K562 (cell line): Measurements from ENCODE around the gene NR2F2. TPM values are rescaled to one million over a fixed set of nuclear protein-coding genes. Genes with fewer than 3 reads are reported as not detected.
A peak's percentile ranks its signal among the peaks of the same experiment; 100 is the strongest.

Experiments
- ATAC-seq: fragments of 200-7000 bp; cut with Tn5 transposase; 3 replicates; pipeline ENCODE4 v1.9.1; 2020; ENCODE audit warnings: moderate library complexity
- BruUV-seq: library from RNA; stranded (reverse); fragments of 400-500 nt; replicated peaks from 2 replicates; lab custom pipeline; 2021; lab: Mats Ljungman, UMichigan
- CTCF ChIA-PET: fragments of 300-600 bp; formaldehyde crosslinking; extraction: SDS; loops from one replicate; lab custom pipeline; 2021; ENCODE audit warnings: low intra/inter-chr PET ratio; lab: Yijun Ruan, JAX
- POLR2A ChIA-PET: fragments of 300-600, 350-650 bp; sonication (Branson Sonifier 250); formaldehyde crosslinking; extraction: SDS; loops from one replicate; lab custom pipeline; 2021; ENCODE audit warnings: antibody characterized with exemption, inconsistent platforms; lab: Yijun Ruan, JAX
- DNase-seq, 4 experiments: peaks; one replicate each; pipeline versions ENCODE4 v3.0.0 to v3.0.0-alpha.2; 2011 to 2018; ENCODE audit warnings: low spot score in 3 of 4, mixed read lengths in 3 of 4; ENCODE audit errors: extremely low read depth in 1 of 4
- FAIRE-seq: peaks from 2 replicates; lab custom pipeline; 2011; peaks lifted over from hg19 to GRCh38; lab: Jason Lieb, UNC
- H2AFZ ChIP-seq: 2 replicates; pipeline ENCODE4 v1.6.0; 2011; ENCODE audit warnings: low read depth, low read length, control low read depth, inconsistent platforms
- H3K27ac ChIP-seq: fragments of 200-600 bp; 3 replicates; pipeline ENCODE4 v1.8.0; 2011; ENCODE audit warnings: low read depth, mild to moderate bottlenecking, control low read depth, inconsistent platforms, low read length, moderate library complexity, mixed read lengths; ENCODE audit errors: extremely low read depth
- H3K27me3 ChIP-seq, 2 experiments: fragments of 300-600 bp in 1 of 2; 2 replicates in 1 of 2; 3 replicates in 1 of 2; pipeline versions ENCODE4 v1.6.0 to v1.8.0; 2011; ENCODE audit warnings: inconsistent platforms in 2 of 2, low read length in 2 of 2, mild to moderate bottlenecking in 1 of 2, mixed read lengths in 1 of 2, moderate library complexity in 1 of 2; ENCODE audit not compliant: control insufficient read depth in 2 of 2, insufficient read depth in 2 of 2
- H3K36me3 ChIP-seq: fragments of 300-600 bp; 3 replicates; pipeline ENCODE4 v1.8.0; 2011; ENCODE audit warnings: mild to moderate bottlenecking, low read length, inconsistent platforms; ENCODE audit not compliant: control insufficient read depth, insufficient read depth
- H3K4me1 ChIP-seq, 2 experiments: fragments of 200-600 bp in 1 of 2; replicated peaks in 1 of 2; 2 replicates in 1 of 2; 3 replicates in 1 of 2; pipeline versions ENCODE4 v1.5.1 to v1.8.0; 2011; ENCODE audit warnings: inconsistent platforms in 2 of 2, low read length in 2 of 2, mild to moderate bottlenecking in 1 of 2, mixed read lengths in 1 of 2, moderate library complexity in 1 of 2; ENCODE audit not compliant: control insufficient read depth in 2 of 2, insufficient read depth in 2 of 2
- H3K4me2 ChIP-seq: 2 replicates; pipeline ENCODE4 v1.6.1; 2011; ENCODE audit warnings: low read length, control low read depth, inconsistent platforms, mixed read lengths; ENCODE audit not compliant: insufficient read depth
- H3K4me3 ChIP-seq: fragments of 200-600 bp; sonication (generic), shearing (Covaris generic); 2 replicates; pipeline ENCODE4 v1.5.1; 2016; ENCODE audit warnings: control low read depth, inconsistent platforms
- H3K79me2 ChIP-seq: fragments of 200-600 bp; 3 replicates; pipeline ENCODE4 v1.8.0; 2011; ENCODE audit warnings: low read length, inconsistent platforms; ENCODE audit not compliant: control insufficient read depth, insufficient read depth
- H3K9ac ChIP-seq, 2 experiments: 2 replicates each; pipeline versions ENCODE4 v1.6.0 to v1.6.1; 2011; ENCODE audit warnings: low read depth in 2 of 2, low read length in 2 of 2, control low read depth in 1 of 2, inconsistent platforms in 1 of 2, mild to moderate bottlenecking in 1 of 2, mixed read lengths in 1 of 2; ENCODE audit not compliant: insufficient read depth in 1 of 2
- H3K9me1 ChIP-seq: one replicate; pipeline ENCODE4 v1.6.0; 2011; ENCODE audit warnings: inconsistent platforms, mild to moderate bottlenecking, low read length, moderate library complexity; ENCODE audit not compliant: control insufficient read depth, insufficient read depth
- H3K9me3 ChIP-seq: replicated peaks from 2 replicates; pipeline ENCODE4 v1.5.1; 2011; ENCODE audit warnings: low read depth, low read length, inconsistent platforms; ENCODE audit not compliant: control insufficient read depth, insufficient read depth
- H4K20me1 ChIP-seq: replicated peaks from 2 replicates; pipeline ENCODE4 v1.6.1; 2011; ENCODE audit warnings: low read length, inconsistent platforms, mixed read lengths; ENCODE audit not compliant: control insufficient read depth, insufficient read depth
- CEBPG ChIP-seq, 3 experiments: fragments of 200-800 bp in 1 of 3; sonication (Bioruptor generic) in 1 of 3; sonication (generic) in 1 of 3; formaldehyde crosslinking in 1 of 3; IDR thresholded peaks in 2 of 3; conservative IDR thresholded peaks in 1 of 3; 2 replicates each; pipeline versions ENCODE4 v1.6.1 to v1.8.0; 2016 to 2022; ENCODE audit warnings: missing compliant biosample characterization in 2 of 3, missing genetic modification characterization in 2 of 3, mild to moderate bottlenecking in 1 of 3, missing genetic modification reagents in 1 of 3
- ETV5 ChIP-seq: sonication (generic); formaldehyde crosslinking; IDR thresholded peaks from 2 replicates; pipeline ENCODE4 v1.4.0; 2020; ENCODE audit warnings: low read depth, mild to moderate bottlenecking, missing genetic modification reagents
- MCM3 ChIP-seq: fragments of 450-650 bp; IDR thresholded peaks from 2 replicates; pipeline ENCODE4 v1.6.1; 2016
- MYNN ChIP-seq, 2 experiments: sonication (generic); formaldehyde crosslinking in 1 of 2; IDR thresholded peaks; 2 replicates each; pipeline versions ENCODE4 v1.5.0 to v1.6.1; 2016 to 2020; ENCODE audit warnings: antibody characterized with exemption in 1 of 2, missing genetic modification reagents in 1 of 2
- ZNF316 ChIP-seq: fragments of 450-650 bp; IDR thresholded peaks from 2 replicates; pipeline ENCODE4 v1.6.1; 2016
- WGBS: fragments of 100-300 bp; shearing (Covaris generic); methylation state at CpG from one replicate; pipeline ENCODE4 v1.1.6; 2016; ENCODE audit warnings: low coverage, mixed read lengths; ENCODE audit not compliant: insufficient coverage; ENCODE audit errors: missing lambda C conversion rate; 5-methylcytosine and 5-hydroxymethylcytosine counted together
- in situ Hi-C: fragments of 300-500 bp; cut with MboI; formaldehyde crosslinking; loops from 4 replicates; pipeline ENCODE4 v1.15.0; 2018; ENCODE audit warnings: inconsistent platforms, mixed read lengths
- intact Hi-C: fragments of 100-400 bp; cut with micrococcal nuclease; formaldehyde crosslinking; loops from 2 replicates; pipeline ENCODE4 v1.14.2; 2022
- polyA plus RNA-seq, 8 experiments: library from polyadenylated mRNA; depleted of rRNA in 4 of 8; stranded (reverse) in 5 of 8; unstranded in 3 of 8; fragments of >200 nt; fragmentation: Nextera tagmentation in 2 of 8; fragmentation: Illumina TruSeq in 1 of 8; extraction: Ambion mirVana in 2 of 8; extraction: Trizol in 1 of 8; gene quantifications; 2 replicates each; pipeline versions ENCODE4 v1.2.1 to v1.2.3, GENCODE V29; 2011 to 2014; ENCODE audit warnings: inconsistent platforms in 1 of 8, missing spikeins in 1 of 8
- total RNA-seq, 7 experiments: library from RNA; depleted of rRNA in 6 of 7; stranded (reverse); fragments of >200 nt in 6 of 7; fragmentation: Illumina TruSeq in 2 of 7; extraction: Trizol in 2 of 7; gene quantifications; 2 replicates each; pipeline versions ENCODE4 v1.2.1 to v1.2.3, GENCODE V29; 2011 to 2021; ENCODE audit warnings: low replicate concordance in 1 of 7
- TF ChIP-seq, protein P1 (sequence below): sonication (generic); formaldehyde crosslinking; IDR thresholded peaks from 2 replicates; pipeline ENCODE4 v1.8.1; 2023; ENCODE audit warnings: mild to moderate bottlenecking, missing genetic modification reagents

The NR2F2 gene
- total and polyA plus RNA-seq, 9 of the 15 experiments (the other 6 are each of a cell fraction or from before 2014, with no cell fraction given) = 6.0 to 51.8 (median 11.1) TPM

DNA sequence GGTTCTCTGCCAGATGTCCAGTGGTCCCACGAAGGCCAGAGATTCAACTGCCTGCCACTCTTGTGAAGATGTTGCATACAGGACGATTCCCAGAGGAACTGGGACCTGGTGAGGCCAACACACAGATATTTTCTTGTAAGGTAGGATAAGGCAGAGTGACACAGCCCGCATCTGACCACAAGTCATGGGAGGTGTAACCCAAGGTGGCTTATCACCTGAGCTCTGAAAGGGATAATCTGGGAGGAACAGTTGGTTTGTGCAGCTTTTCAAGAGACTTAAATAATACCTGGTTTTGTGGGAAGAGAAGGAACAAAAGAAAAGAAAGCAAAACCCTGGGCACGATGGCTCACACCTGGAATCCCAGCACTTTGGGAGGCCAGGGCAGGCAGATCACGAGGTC, 39.8 kb upstream of the NR2F2 start (continued):
- TF ChIP-seq, protein P1, sequence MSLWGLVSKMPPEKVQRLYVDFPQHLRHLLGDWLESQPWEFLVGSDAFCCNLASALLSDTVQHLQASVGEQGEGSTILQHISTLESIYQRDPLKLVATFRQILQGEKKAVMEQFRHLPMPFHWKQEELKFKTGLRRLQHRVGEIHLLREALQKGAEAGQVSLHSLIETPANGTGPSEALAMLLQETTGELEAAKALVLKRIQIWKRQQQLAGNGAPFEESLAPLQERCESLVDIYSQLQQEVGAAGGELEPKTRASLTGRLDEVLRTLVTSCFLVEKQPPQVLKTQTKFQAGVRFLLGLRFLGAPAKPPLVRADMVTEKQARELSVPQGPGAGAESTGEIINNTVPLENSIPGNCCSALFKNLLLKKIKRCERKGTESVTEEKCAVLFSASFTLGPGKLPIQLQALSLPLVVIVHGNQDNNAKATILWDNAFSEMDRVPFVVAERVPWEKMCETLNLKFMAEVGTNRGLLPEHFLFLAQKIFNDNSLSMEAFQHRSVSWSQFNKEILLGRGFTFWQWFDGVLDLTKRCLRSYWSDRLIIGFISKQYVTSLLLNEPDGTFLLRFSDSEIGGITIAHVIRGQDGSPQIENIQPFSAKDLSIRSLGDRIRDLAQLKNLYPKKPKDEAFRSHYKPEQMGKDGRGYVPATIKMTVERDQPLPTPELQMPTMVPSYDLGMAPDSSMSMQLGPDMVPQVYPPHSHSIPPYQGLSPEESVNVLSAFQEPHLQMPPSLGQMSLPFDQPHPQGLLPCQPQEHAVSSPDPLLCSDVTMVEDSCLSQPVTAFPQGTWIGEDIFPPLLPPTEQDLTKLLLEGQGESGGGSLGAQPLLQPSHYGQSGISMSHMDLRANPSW (CRISPR knock-in tag) = no peak
- no peak for TF ChIP-seq MCM3
- TF ChIP-seq ETV5 (CRISPR knock-in tag) = no peak
- no peak for TF ChIP-seq MYNN (IDR thresholded peaks at IDR 0.05)
- TF ChIP-seq MYNN (CRISPR knock-in tag; IDR thresholded peaks at IDR 0.05) = no peak

DNA sequence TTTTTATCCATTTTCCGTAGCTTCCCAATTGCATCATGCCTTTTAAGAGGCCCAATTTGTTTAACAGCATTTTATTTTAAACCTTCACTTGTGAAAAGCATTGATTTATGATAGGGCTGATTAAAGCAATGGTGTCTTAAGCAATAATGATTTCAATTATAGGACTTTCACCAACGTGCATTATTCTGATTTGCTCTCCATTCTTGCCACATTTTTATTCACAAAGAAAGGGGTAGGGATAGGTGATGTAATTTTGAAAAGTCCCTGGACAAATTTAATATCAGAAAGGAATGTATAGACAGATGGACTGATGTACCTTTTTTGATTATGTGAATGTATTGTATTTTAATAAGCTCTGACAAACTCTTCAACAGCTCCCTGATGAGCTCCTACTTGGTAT, 37.9 kb upstream of the NR2F2 start:
- Histone ChIP-seq H3K4me3 (no peak overlapping the region), H3K4me2 (no peak overlapping the region), H3K27me3 (no peaks in the 10 kb centered on the region), H2AFZ (no peak overlapping the region), H4K20me1 (no peaks in the 10 kb centered on the region), H3K4me1 (peaks cover 9 to 12% of the 10 kb centered on the region in 2 experiments), H3K9ac (no peak overlapping the region), H3K79me2 (no peaks in the 10 kb centered on the region), H3K36me3 (no peaks in the 10 kb centered on the region; the same call in 1 of the 3 replicates), H3K9me3 (no peaks in the 10 kb centered on the region), H3K27ac (no peak overlapping the region), H3K9me1 (no peaks in the 10 kb centered on the region)
- CTCF ChIA-PET = no interaction called here
- in situ Hi-C loops = no loop called here
- intact Hi-C loops = no loop called here
- FAIRE-seq = no peak
- POLR2A ChIA-PET = interaction anchor here (0.5 kb wide), 1 partner anchor 286 kb away, joined by 3 read pairs; no protein-coding TSS in a partner anchor
- no TSS peak for BruUV-seq
- DNase-seq = no peak
- no peak for TF ChIP-seq ZNF316
- TF ChIP-seq CEBPG (CRISPR knock-in tag; IDR thresholded peaks at IDR 0.05) = no peak
- peak in 1 of 2 experiments; percentile 6; a peak in 1 of 4 replicates for TF ChIP-seq CEBPG (tag; conservative IDR thresholded peaks at IDR 0.05 in 1 of 2, IDR thresholded peaks at IDR 0.05 in 1 of 2)
- no peak for ATAC-seq
- WGBS = 57% methylated on average over 2 of the region's 2 CpGs
